HuH-7 (cell line): ENCODE measurements around the gene EEF1E1.
"Not testable (repeated sequence)": the region's sequence is repeated elsewhere in the genome, so short reads cannot be mapped to it uniquely, and the experiment has no call there.

Experiments used
- DNase-seq: peaks from one replicate; pipeline ENCODE4 v3.0.0; 2011; ENCODE audit warnings: low spot score

The EEF1E1 gene

DNA sequence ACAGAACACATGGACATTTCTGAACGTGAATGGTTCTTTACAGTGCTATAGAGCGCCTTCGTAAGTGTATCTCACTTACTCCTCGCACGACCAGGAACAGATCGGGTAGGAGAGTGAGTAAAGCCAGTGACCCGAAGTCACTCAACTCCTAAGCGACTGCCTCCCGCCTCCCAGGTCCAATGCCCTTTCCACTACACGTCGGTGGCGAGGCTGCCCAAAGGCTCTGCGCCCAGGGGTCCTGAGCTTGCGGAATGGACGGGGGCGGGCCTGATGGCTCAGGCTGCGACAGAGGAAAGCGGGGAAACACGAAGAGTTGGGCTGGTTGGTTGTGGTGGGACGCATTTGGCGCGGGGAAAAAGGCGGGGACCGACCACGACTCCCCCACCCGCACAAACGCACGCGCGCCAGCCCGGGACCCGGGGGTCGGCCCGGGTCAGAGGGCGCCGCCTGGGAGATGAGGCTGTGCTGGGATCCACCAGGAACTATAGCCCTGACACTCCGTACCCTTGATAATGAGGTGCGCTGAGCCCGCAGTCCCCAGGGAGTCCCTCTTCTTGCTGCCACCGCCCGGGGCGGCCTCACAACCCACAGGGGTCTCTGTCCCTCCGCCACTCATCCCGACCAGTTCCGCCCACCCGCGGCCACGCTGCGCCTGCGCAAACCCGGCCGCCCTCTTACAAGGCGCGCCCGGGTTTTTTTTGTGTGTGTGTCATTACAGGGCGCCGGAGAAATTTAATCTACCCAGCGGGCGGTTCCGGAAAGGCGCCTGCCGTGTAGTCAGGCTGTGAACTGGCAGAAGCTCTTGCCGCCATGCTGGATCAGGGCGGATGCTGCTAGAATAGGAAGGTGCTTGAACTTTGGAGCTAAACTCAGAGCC, 38.3 kb downstream of the EEF1E1 start, which contains the start of gene BLOC1S5:
BLOC1S5 (minus strand) TSS at position 629 of the 877 bp plus-strand sequence; CDS start at position 616, 13 bp downstream.
- DNase-seq: peak; percentile 70

DNA sequence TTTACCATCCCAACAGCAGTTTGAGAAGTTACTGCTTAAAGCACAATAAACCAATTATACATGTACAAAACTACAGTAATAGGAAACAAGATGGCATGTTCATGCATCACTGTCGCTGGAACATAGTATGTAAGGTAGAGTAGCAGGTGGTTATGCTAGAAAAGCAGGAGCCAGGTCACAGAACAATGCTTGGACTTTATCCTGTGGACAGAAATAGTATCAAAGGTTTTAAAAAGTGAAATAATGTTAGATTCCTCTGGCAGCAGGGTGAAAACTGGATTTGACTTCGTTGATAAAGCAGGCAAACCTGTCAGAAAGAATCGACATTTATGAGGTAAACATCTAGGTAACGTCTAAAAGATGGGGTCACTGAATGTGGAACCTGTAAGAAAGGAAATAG, 40.6 kb downstream of the EEF1E1 start:
- no peak for DNase-seq

DNA sequence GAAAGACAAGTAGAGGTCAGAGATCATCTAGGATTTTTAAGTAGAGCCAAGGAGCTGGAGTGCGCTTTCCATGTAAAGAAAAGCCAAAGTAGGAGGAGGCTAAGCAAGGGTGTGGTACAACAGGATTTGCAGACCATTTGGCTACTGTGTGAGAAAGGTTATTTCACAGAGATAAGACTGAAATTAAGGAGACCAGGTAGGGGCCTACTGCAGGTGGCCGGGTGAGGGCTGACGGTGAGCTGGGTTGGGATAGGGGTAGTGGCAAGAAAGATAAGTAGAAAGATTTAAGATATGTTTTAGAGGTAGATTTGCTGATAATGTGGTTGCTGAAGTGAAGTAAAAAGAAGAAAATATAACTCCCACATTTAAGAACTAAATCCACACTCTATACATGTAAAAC, 42.0 kb downstream of the EEF1E1 start:
- no peak for DNase-seq

DNA sequence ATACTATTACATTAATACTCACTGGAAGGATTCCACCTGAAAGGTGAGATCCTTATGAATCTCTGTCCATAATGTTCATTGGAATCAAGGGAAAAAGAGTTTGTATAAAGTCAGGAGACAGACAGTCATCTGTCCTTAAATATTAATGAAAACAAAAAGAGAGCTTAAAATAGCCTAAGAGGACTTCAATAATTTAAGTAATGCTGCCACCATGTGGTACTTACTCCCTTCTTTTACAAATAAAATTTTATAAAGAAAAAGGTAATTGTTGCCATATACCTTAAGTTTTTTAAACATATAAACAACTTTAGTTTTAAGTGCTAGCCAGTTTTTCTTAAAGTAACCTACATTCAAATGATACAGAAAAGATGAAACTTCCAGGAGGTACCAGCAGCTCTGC, 43.2 kb downstream of the EEF1E1 start:
- no peak for DNase-seq

DNA sequence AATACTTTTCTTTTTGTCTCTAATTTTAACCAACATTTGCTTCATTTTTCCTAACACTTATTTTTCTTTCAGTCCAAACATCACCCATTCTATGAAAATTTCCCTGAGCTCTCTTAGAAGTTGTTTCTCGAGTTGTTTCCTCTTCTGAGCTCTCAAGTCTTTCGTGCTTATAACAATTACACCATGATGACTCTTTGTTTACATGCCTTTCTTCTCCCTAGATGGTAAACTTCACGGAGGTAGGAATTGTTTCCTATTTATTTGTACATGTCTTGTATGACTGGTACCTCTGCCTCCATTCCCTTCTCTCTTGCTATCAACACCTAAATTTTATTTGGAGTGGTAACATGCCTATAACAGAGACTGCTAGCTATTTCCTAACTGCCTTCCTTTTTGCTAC, 44.6 kb downstream of the EEF1E1 start:
- no peak for DNase-seq

DNA sequence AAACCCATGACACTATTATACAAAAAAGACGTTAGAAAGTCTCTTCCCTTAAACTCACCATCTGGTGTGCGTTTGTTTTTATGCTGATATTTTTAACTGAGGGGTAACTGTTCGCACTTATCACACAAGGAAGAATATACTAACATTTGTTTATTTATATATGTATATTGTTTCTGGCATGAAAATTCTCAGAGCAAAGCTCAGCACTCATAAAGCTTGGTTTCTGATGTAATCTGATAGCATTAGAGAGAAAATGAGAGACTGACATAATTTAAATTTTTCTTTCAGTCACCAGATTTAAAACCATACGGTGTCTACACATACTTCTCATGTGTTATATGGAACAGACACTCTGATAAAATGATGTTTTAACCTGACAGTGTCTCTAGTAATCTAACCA, 45.1 kb downstream of the EEF1E1 start:
- no peak for DNase-seq

DNA sequence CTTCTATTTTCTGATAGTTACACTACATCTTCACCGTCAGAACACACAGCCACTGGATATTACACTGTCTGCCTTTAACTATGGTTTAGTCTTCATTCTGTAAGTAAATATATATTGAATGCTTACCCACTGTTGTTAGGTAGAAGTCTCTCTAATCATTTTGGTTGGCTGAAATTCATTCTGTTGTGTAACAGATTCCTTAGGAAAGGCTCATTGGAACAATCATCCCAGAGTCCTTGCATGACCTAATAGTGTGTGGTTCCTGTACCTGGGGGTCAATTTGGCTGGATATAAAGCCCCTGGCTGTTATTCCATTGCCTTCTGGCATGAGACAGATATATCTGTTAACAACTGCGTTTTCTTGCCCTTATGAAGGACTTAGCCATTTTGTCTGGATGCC, 48.1 kb downstream of the EEF1E1 start:
- no peak for DNase-seq

DNA sequence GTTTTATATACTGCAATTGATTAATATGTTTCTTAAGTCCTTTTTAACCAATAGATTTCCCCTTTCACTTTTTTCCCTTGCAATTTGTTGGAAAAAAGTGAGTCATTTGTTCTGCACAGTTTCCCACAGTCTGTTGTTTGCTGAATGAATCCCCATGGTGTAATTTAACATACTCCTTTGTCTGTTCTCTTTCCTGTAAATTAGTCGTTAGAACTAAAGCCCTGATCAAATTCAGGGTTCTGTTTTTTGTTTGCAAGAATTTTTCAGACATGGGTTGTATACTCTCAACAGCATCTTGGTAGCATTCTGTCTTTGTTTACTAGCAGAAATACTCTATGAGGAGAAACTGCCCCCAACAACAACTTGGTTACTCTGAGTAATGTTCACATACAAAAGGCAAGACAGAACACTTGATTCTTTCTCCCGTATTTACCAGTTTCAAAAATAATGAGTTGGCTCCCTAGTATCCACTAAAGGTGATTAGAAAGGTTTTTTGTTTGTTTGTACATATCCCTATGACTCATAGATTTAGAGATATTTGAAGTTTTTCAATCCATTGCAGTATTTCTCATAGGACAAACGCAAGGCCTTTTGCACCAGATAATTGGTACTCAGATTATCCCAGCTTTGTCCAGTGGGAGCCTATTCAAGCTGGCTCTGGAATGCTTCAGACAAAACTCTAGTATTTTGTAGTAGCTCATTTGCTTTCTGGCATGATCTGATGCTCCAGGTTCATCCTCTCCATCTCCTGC, 54.6 kb downstream of the EEF1E1 start:
- no peak for DNase-seq

DNA sequence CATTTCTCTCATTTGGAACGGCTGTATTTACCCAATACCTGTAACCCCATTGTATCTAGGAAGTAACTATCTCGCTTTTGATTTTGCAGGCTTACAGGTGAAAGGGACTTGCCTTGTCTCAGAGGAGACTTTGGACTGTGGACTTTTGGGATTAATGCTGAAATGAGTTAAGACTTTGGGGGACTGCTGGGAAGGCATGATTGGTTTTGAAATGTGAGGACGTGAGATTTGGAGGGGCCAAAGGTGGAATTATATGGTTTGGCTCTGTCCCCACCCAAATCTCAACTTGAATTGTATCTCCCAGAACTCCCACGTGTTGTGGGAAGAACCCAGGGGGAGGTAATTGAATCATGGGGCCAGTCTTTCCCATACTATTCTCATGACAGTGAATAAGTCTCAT, 56.6 kb downstream of the EEF1E1 start:
- DNase-seq: not testable (repeated sequence)

DNA sequence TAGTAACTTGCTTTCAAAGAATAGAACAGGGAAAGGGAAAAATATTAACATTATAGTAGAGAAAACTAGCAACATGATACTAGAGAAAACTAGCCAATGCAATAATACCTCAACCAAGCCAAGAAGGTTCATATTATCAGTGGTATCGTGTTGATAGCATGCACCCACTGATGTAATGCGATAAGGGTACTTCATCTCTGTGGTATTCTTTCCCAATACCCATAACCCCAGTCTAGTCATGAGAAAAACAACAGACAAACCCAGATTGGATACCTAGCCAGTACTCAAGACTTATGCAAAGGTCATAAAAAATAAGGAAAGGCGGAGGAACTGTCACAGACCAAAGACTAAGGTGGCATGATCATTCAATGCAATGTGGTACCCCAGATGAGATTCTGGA, 59.1 kb downstream of the EEF1E1 start:
- no peak for DNase-seq

DNA sequence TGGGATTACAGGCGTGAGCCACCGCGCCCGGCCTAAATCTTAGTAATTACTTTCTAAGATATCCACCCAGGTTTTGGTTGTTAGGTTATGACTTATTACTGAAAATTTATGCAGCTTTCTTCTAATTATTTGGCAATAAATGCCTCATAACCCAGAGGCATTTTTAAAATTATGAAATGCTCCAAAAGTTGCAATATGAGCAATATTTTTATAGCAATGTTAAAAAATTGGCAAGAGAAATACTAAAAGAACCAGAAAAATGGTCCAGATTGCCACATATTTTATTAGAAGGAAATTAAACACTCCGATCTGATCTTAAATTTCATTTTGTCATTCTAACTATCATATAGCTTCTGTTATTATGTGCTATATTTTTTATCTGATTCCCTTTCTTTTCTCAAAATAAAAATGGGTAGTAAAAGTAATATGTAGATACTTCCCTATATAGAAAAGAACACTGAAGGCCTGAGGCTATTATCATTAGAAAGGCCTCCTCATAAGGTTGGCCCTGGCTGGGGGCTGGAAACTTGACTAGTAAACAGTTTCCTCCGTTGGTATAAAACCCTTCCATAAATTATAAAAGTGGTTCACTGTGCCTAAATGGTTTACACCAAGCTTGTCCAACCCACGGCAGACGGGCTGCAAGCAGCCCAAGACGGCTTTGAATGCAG, 60.3 kb downstream of the EEF1E1 start:
- DNase-seq: no peak

DNA sequence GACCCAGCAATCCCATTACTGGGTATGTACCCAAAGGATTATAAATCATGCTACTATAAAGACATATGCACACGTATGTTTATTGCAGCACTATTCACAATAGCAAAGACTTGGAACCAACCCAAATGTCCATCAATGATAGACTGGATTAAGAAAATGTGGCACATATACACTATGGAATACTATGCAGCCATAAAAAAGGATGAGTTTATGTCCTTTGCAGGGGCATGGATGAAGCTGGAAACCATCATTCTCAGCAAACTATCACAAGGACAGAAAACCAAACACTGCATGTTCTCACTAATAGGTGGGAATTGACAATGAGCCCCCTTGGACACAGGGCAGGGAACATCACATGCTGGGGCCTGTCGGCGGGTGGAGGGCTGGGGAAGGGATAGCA, 68.2 kb downstream of the EEF1E1 start:
- DNase-seq: not testable (repeated sequence)

DNA sequence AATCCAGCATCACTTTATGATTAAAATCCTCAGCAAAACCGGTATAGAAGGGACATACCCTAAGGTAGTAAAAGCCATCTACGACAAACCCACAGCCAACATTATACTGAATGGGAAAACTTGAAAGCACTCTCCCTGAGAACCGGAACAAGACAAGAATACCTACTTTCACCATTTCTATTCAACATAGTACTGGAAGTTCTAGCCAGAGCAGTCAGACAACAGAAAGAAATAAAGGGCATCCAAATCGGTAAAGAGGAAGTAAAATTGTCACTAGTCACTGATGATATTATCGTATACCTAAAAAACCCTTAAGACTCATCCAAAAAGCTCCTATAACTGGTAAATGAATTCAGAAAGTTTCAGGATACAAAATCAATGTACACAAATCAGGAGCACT, 71.4 kb downstream of the EEF1E1 start:
- DNase-seq: no peak
